ENCODE measurements around the gene THSD7A. TPM values are rescaled to one million over a fixed set of nuclear protein-coding genes. Genes with fewer than 3 reads are reported as not detected.

THSD7A gene
- total and polyA plus RNA-seq, 8 donors, result 3.7 to 20.8 (median 17.8) TPM

- no peak overlapping the region for H3K27ac ChIP-seq
- H3K9me3 ChIP-seq, result peaks cover 0 to 3% of the 10 kb centered on the region in 2 donors
- no peak for DNase-seq
- intact Hi-C loops (cut with DNase I), result no loop called here
- ATAC-seq, result no peak
- H3K36me3 ChIP-seq, result no peaks in the 10 kb centered on the region
- H3K27me3 ChIP-seq, result no peaks in the 10 kb centered on the region
- no peak for TF ChIP-seq CTCF (IDR thresholded peaks at IDR 0.05)
- H3K4me1 ChIP-seq, result no peaks in the 10 kb centered on the region
- no peak overlapping the region for H3K4me3 ChIP-seq
Observed at GRCh38 chr7:11743016-11743415, 89.0 kb downstream of the THSD7A start.

GRCh38 chr7:11742496-11742895, 89.5 kb downstream of the THSD7A start:
- ATAC-seq (no peak), DNase-seq (no peak)
- Histone ChIP-seq H3K4me1 (no peaks in the 10 kb centered on the region), H3K36me3 (no peaks in the 10 kb centered on the region), H3K9me3 (peaks cover 0 to 3% of the 10 kb centered on the region in 2 donors), H3K27me3 (no peaks in the 10 kb centered on the region), H3K27ac (no peak overlapping the region), H3K4me3 (no peak overlapping the region)
- intact Hi-C loops (cut with DNase I), result no loop called here
- TF ChIP-seq CTCF (IDR thresholded peaks at IDR 0.05), result no peak

- no peak for TF ChIP-seq CTCF (IDR thresholded peaks at IDR 0.05)
- H3K27ac ChIP-seq, result no peak overlapping the region
- H3K27me3 ChIP-seq, result no peaks in the 10 kb centered on the region
- H3K4me1 ChIP-seq, result no peaks in the 10 kb centered on the region
- ATAC-seq, result no peak
- no peak overlapping the region for H3K4me3 ChIP-seq
- DNase-seq, result no peak
- intact Hi-C loops (cut with DNase I), result no loop called here
- H3K9me3 ChIP-seq, result no peaks in the 10 kb centered on the region
- no peaks in the 10 kb centered on the region for H3K36me3 ChIP-seq
Observed at GRCh38 chr7:11737723-11738122, 94.3 kb downstream of the THSD7A start.

GRCh38 chr7:11732207-11732606, 99.8 kb downstream of the THSD7A start:
- intact Hi-C loops (cut with DNase I), result no loop called here
- no peaks in the 10 kb centered on the region for H3K9me3 ChIP-seq
- no peak overlapping the region for H3K4me3 ChIP-seq
- no peak for TF ChIP-seq CTCF (IDR thresholded peaks at IDR 0.05)
- H3K27ac ChIP-seq, result no peak overlapping the region
- H3K4me1 ChIP-seq, result no peaks in the 10 kb centered on the region
- H3K27me3 ChIP-seq, result no peaks in the 10 kb centered on the region
- DNase-seq, result no peak
- H3K36me3 ChIP-seq, result no peaks in the 10 kb centered on the region
- no peak for ATAC-seq

GRCh38 chr7:11730725-11731124, 101.3 kb downstream of the THSD7A start:
- intact Hi-C loops (cut with DNase I), result no loop called here
- H3K4me3 ChIP-seq, result no peak overlapping the region
- H3K36me3 ChIP-seq, result no peaks in the 10 kb centered on the region
- ATAC-seq, result no peak
- no peak for TF ChIP-seq CTCF (IDR thresholded peaks at IDR 0.05)
- no peaks in the 10 kb centered on the region for H3K4me1 ChIP-seq
- no peaks in the 10 kb centered on the region for H3K9me3 ChIP-seq
- H3K27me3 ChIP-seq, result no peaks in the 10 kb centered on the region
- H3K27ac ChIP-seq, result no peak overlapping the region
- DNase-seq, result no peak
